Ammon's horn (tissue), 1 donor: ENCODE measurements around the gene SLC25A23.
"Not testable (repeated sequence)": the region's sequence is repeated elsewhere in the genome, so short reads cannot be mapped to it uniquely, and the experiment has no call there.

Experiments
- DNase-seq: peaks from one replicate; pipeline ENCODE4 v3.0.0-alpha.2; 2016; ENCODE audit warnings: low spot score

SLC25A23 gene

GRCh38 chr19:6402058-6402457, 57.5 kb downstream of the SLC25A23 start:
- DNase-seq, result no peak

- not testable (repeated sequence) for DNase-seq
Observed at GRCh38 chr19:6400062-6400944, 59.3 kb downstream of the SLC25A23 start.

- no peak for DNase-seq
Observed at GRCh38 chr19:6396305-6396704, 63.3 kb downstream of the SLC25A23 start.

GRCh38 chr19:6394831-6395230, 64.8 kb downstream of the SLC25A23 start:
- DNase-seq, result no peak

- DNase-seq, result no peak
Observed at GRCh38 chr19:6393983-6394412, 65.6 kb downstream of the SLC25A23 start.

- DNase-seq, result peak; percentile 97
Observed at GRCh38 chr19:6393074-6393982, 66.3 kb downstream of the SLC25A23 start, which contains the start of gene GTF2F1. Gene GTF2F1 (minus strand): TSS chr19:6393164. CDS start chr19:6392995, 169 bp downstream.

GRCh38 chr19:6392221-6393073, 67.1 kb downstream of the SLC25A23 start:
- DNase-seq, result no peak
